ENCODE data around the gene SLC22A23. TPM values are rescaled to one million over a fixed set of nuclear protein-coding genes. Genes with fewer than 3 reads are reported as not detected.

Gene SLC22A23
- total RNA-seq, 1 donor from 2014 or later = 5.7 TPM

- Histone ChIP-seq H3K27me3 (ENCODE audit: insufficient read depth, low read length) (no peaks in the 10 kb centered on the region), H2AFZ (ENCODE audit: low read depth, low read length) (no peak overlapping the region), H3K27ac (ENCODE audit: low read depth, low read length) (no peak overlapping the region), H3K9ac (ENCODE audit: low read length) (no peak overlapping the region), H3K4me3 (ENCODE audit: insufficient read depth, low read depth, low read length) (no peak overlapping the region), H3K4me2 (ENCODE audit: low read length) (no peak overlapping the region), H3K79me2 (ENCODE audit: insufficient read depth, low read length) (peaks cover 15% of the 10 kb centered on the region), H4K20me1 (ENCODE audit: insufficient read depth, low read length) (peaks cover 45% of the 10 kb centered on the region), H3K4me1 (ENCODE audit: insufficient read depth, low read length) (no peaks in the 10 kb centered on the region), H3K9me3 (ENCODE audit: insufficient read depth, low read depth, low read length) (no peaks in the 10 kb centered on the region), H3K36me3 (ENCODE audit: insufficient read depth, low read length) (peaks cover 16% of the 10 kb centered on the region)
- DNase-seq (ENCODE audit: low read depth) (no peak), FAIRE-seq (no peak)
- peaks cover 18% of the 10 kb centered on the region for H3K36me3 Mint-ChIP-seq (ENCODE audit: low read depth, unreplicated experiment)
- no peak overlapping the region for H3K4me3 Mint-ChIP-seq (ENCODE audit: unreplicated experiment)
- no peak overlapping the region for H3K27ac Mint-ChIP-seq (ENCODE audit: unreplicated experiment)
- TF ChIP-seq, protein P1, sequence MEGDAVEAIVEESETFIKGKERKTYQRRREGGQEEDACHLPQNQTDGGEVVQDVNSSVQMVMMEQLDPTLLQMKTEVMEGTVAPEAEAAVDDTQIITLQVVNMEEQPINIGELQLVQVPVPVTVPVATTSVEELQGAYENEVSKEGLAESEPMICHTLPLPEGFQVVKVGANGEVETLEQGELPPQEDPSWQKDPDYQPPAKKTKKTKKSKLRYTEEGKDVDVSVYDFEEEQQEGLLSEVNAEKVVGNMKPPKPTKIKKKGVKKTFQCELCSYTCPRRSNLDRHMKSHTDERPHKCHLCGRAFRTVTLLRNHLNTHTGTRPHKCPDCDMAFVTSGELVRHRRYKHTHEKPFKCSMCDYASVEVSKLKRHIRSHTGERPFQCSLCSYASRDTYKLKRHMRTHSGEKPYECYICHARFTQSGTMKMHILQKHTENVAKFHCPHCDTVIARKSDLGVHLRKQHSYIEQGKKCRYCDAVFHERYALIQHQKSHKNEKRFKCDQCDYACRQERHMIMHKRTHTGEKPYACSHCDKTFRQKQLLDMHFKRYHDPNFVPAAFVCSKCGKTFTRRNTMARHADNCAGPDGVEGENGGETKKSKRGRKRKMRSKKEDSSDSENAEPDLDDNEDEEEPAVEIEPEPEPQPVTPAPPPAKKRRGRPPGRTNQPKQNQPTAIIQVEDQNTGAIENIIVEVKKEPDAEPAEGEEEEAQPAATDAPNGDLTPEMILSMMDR (IDR thresholded peaks at IDR 0.05; ENCODE audit: insufficient read depth, low read depth, low read length) = no peak
- no peak for TF ChIP-seq EZH2 (IDR thresholded peaks at IDR 0.05; ENCODE audit: insufficient read depth, low read length)
- H3K4me1 Mint-ChIP-seq (ENCODE audit: low read depth, unreplicated experiment) = peaks cover 2% of the 10 kb centered on the region
- no peaks in the 10 kb centered on the region for H3K27me3 Mint-ChIP-seq (ENCODE audit: low read depth, unreplicated experiment)
- no peaks in the 10 kb centered on the region for H3K9me3 Mint-ChIP-seq (ENCODE audit: unreplicated experiment)
Observed at GRCh38 chr6:3272911-3273547, 183.8 kb downstream of the SLC22A23 start.

DNA sequence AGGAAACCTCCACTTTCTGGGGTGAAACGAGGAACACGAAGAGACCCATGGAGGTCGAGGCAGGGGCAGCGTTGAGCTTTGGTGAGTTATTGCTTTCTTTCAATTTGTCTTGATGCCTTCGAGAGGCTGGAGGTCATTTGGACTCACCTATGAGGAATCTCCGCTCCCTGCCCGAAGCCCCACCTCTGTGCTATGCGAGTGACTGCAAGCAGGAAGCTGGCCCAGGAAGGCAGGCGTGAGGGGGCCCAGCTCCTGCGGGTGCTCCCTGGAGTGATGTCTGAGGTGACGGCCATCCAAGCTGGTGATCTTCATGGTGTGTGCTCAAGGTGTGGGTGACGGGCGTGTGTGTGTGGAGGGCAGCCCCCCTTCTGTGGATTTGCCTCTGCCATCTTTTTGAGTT, 185.1 kb downstream of the SLC22A23 start:
- no peak overlapping the region for H3K4me3 Mint-ChIP-seq (ENCODE audit: unreplicated experiment)
- Histone ChIP-seq H4K20me1 (ENCODE audit: insufficient read depth, low read length) (peaks cover 52% of the 10 kb centered on the region), H3K9me3 (ENCODE audit: insufficient read depth, low read depth, low read length) (no peaks in the 10 kb centered on the region), H3K27me3 (ENCODE audit: insufficient read depth, low read length) (no peaks in the 10 kb centered on the region), H3K79me2 (ENCODE audit: insufficient read depth, low read length) (peaks cover 19% of the 10 kb centered on the region), H3K36me3 (ENCODE audit: insufficient read depth, low read length) (peaks cover 19% of the 10 kb centered on the region), H3K4me1 (ENCODE audit: insufficient read depth, low read length) (no peaks in the 10 kb centered on the region), H3K4me3 (ENCODE audit: insufficient read depth, low read depth, low read length) (no peak overlapping the region), H2AFZ (ENCODE audit: low read depth, low read length) (no peak overlapping the region), H3K4me2 (ENCODE audit: low read length) (no peak overlapping the region), H3K27ac (ENCODE audit: low read depth, low read length) (no peak overlapping the region), H3K9ac (ENCODE audit: low read length) (no peak overlapping the region)
- H3K4me1 Mint-ChIP-seq (ENCODE audit: low read depth, unreplicated experiment) = peaks cover 2% of the 10 kb centered on the region
- H3K36me3 Mint-ChIP-seq (ENCODE audit: low read depth, unreplicated experiment) = peaks cover 17% of the 10 kb centered on the region
- H3K27ac Mint-ChIP-seq (ENCODE audit: unreplicated experiment) = no peak overlapping the region
- FAIRE-seq = no peak
- TF ChIP-seq, protein P1 (IDR thresholded peaks at IDR 0.05; ENCODE audit: insufficient read depth, low read depth, low read length) = no peak
- TF ChIP-seq EZH2 (IDR thresholded peaks at IDR 0.05; ENCODE audit: insufficient read depth, low read length) = no peak
- no peak for DNase-seq (ENCODE audit: low read depth)
- H3K27me3 Mint-ChIP-seq (ENCODE audit: low read depth, unreplicated experiment) = no peaks in the 10 kb centered on the region
- H3K9me3 Mint-ChIP-seq (ENCODE audit: unreplicated experiment) = no peaks in the 10 kb centered on the region

GRCh38 chr6:3270258-3270657, 186.6 kb downstream of the SLC22A23 start:
- H3K4me3 Mint-ChIP-seq (ENCODE audit: unreplicated experiment) = no peak overlapping the region
- H3K4me1 Mint-ChIP-seq (ENCODE audit: low read depth, unreplicated experiment) = peaks cover 2% of the 10 kb centered on the region
- no peaks in the 10 kb centered on the region for H3K4me1 ChIP-seq (ENCODE audit: insufficient read depth, low read length)
- H3K9me3 Mint-ChIP-seq (ENCODE audit: unreplicated experiment) = no peaks in the 10 kb centered on the region
- H3K9me3 ChIP-seq (ENCODE audit: insufficient read depth, low read depth, low read length) = no peaks in the 10 kb centered on the region
- no peak overlapping the region for H2AFZ ChIP-seq (ENCODE audit: low read depth, low read length)
- no peaks in the 10 kb centered on the region for H3K27me3 ChIP-seq (ENCODE audit: insufficient read depth, low read length)
- FAIRE-seq (no peak), DNase-seq (ENCODE audit: low read depth) (no peak)
- no peak overlapping the region for H3K27ac ChIP-seq (ENCODE audit: low read depth, low read length)
- peaks cover 60% of the 10 kb centered on the region for H4K20me1 ChIP-seq (ENCODE audit: insufficient read depth, low read length)
- H3K4me2 ChIP-seq (ENCODE audit: low read length) = no peak overlapping the region
- H3K36me3 ChIP-seq (ENCODE audit: insufficient read depth, low read length) = peaks cover 20% of the 10 kb centered on the region
- peaks cover 32% of the 10 kb centered on the region for H3K79me2 ChIP-seq (ENCODE audit: insufficient read depth, low read length)
- no peak overlapping the region for H3K4me3 ChIP-seq (ENCODE audit: insufficient read depth, low read depth, low read length)
- H3K9ac ChIP-seq (ENCODE audit: low read length) = no peak overlapping the region
- no peak for TF ChIP-seq EZH2 (IDR thresholded peaks at IDR 0.05; ENCODE audit: insufficient read depth, low read length)
- TF ChIP-seq, protein P1 (IDR thresholded peaks at IDR 0.05; ENCODE audit: insufficient read depth, low read depth, low read length) = no peak
- H3K27me3 Mint-ChIP-seq (ENCODE audit: low read depth, unreplicated experiment) = no peaks in the 10 kb centered on the region
- H3K27ac Mint-ChIP-seq (ENCODE audit: unreplicated experiment) = no peak overlapping the region
- H3K36me3 Mint-ChIP-seq (ENCODE audit: low read depth, unreplicated experiment) = peaks cover 17% of the 10 kb centered on the region
